ENCODE data around the gene TMEM14A.

The TMEM14A gene

DNA sequence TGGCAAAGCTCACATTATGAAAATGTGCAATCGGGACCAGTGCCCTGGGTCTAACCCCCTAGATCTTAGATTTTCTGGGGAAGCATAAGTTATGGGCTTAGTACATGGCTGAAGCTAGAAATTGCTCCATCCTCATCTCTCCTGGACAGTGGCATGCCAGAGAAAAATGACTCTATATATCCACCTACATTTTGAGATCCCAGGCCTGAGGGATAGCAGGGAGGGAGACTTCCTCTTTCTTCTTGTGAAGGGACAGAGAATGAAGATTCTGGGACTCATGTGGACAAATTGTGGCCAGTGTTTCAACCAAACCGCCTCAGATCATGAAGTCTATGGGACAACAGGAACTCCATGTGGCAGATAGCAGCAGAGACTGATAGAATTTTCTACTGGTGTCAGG is 57.0 kb downstream of the TMEM14A start:
- Histone ChIP-seq H3K27me3 (ENCODE audit: insufficient read depth, poor library complexity, severe bottlenecking) (no peaks in the 10 kb centered on the region), H3K27ac (replicated peaks) (no peak overlapping the region), H3K4me3 (replicated peaks; ENCODE audit: insufficient read depth, low read length) (no peak overlapping the region)
- DNase-seq (ENCODE audit: low read depth in 1 of 2, low spot score in 1 of 2) = no peak
- TF ChIP-seq GABPA (IDR thresholded peaks at IDR 0.05; ENCODE audit: low read depth) = no peak
- TF ChIP-seq POLR2AphosphoS5 (IDR thresholded peaks at IDR 0.05; ENCODE audit: low read depth) = no peak
- peak; percentile 56; the same call in 1 of the 2 replicates for TF ChIP-seq SPI1 (IDR thresholded peaks at IDR 0.05; ENCODE audit: borderline replicate concordance, low read depth)

- Histone ChIP-seq H3K27me3 (ENCODE audit: insufficient read depth, poor library complexity, severe bottlenecking) (no peaks in the 10 kb centered on the region), H3K27ac (replicated peaks) (no peak overlapping the region), H3K4me3 (replicated peaks; ENCODE audit: insufficient read depth, low read length) (no peak overlapping the region)
- no peak for TF ChIP-seq CTCF (IDR thresholded peaks at IDR 0.05; ENCODE audit: insufficient read depth, low read length)
- TF ChIP-seq, protein P1, sequence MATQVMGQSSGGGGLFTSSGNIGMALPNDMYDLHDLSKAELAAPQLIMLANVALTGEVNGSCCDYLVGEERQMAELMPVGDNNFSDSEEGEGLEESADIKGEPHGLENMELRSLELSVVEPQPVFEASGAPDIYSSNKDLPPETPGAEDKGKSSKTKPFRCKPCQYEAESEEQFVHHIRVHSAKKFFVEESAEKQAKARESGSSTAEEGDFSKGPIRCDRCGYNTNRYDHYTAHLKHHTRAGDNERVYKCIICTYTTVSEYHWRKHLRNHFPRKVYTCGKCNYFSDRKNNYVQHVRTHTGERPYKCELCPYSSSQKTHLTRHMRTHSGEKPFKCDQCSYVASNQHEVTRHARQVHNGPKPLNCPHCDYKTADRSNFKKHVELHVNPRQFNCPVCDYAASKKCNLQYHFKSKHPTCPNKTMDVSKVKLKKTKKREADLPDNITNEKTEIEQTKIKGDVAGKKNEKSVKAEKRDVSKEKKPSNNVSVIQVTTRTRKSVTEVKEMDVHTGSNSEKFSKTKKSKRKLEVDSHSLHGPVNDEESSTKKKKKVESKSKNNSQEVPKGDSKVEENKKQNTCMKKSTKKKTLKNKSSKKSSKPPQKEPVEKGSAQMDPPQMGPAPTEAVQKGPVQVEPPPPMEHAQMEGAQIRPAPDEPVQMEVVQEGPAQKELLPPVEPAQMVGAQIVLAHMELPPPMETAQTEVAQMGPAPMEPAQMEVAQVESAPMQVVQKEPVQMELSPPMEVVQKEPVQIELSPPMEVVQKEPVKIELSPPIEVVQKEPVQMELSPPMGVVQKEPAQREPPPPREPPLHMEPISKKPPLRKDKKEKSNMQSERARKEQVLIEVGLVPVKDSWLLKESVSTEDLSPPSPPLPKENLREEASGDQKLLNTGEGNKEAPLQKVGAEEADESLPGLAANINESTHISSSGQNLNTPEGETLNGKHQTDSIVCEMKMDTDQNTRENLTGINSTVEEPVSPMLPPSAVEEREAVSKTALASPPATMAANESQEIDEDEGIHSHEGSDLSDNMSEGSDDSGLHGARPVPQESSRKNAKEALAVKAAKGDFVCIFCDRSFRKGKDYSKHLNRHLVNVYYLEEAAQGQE (IDR thresholded peaks at IDR 0.05; ENCODE audit: insufficient replicate concordance, low read depth) = no peak
- no peak for TF ChIP-seq SPI1 (IDR thresholded peaks at IDR 0.05; ENCODE audit: borderline replicate concordance, low read depth)
- TF ChIP-seq POLR2AphosphoS5 (IDR thresholded peaks at IDR 0.05; ENCODE audit: low read depth) = no peak
- TF ChIP-seq GABPA (IDR thresholded peaks at IDR 0.05; ENCODE audit: low read depth) = no peak
- no peak for DNase-seq (ENCODE audit: low read depth in 1 of 2, low spot score in 1 of 2)
Measured at GRCh38 chr6:52728394-52728793, 57.5 kb downstream of the TMEM14A start.

- H3K4me3 ChIP-seq (replicated peaks; ENCODE audit: insufficient read depth, low read length) = no peak overlapping the region
- no peak for TF ChIP-seq SPI1 (IDR thresholded peaks at IDR 0.05; ENCODE audit: borderline replicate concordance, low read depth)
- no peaks in the 10 kb centered on the region for H3K27me3 ChIP-seq (ENCODE audit: insufficient read depth, poor library complexity, severe bottlenecking)
- no peak overlapping the region for H3K27ac ChIP-seq (replicated peaks)
- no peak for DNase-seq (ENCODE audit: low read depth in 1 of 2, low spot score in 1 of 2)
Measured at GRCh38 chr6:52729576-52729975, 58.7 kb downstream of the TMEM14A start.

GRCh38 chr6:52731719-52732118 is 60.8 kb downstream of the TMEM14A start:
- no peak overlapping the region for H3K27ac ChIP-seq (replicated peaks)
- H3K27me3 ChIP-seq (ENCODE audit: insufficient read depth, poor library complexity, severe bottlenecking) = no peaks in the 10 kb centered on the region
- TF ChIP-seq POLR2AphosphoS5 (IDR thresholded peaks at IDR 0.05; ENCODE audit: low read depth) (no peak), SPI1 (IDR thresholded peaks at IDR 0.05; ENCODE audit: borderline replicate concordance, low read depth) (no peak)
- no peak for DNase-seq (ENCODE audit: low read depth in 1 of 2, low spot score in 1 of 2)
- no peak overlapping the region for H3K4me3 ChIP-seq (replicated peaks; ENCODE audit: insufficient read depth, low read length)

- no peak overlapping the region for H3K27ac ChIP-seq (replicated peaks)
- TF ChIP-seq GABPA (IDR thresholded peaks at IDR 0.05; ENCODE audit: low read depth) (no peak), CTCF (IDR thresholded peaks at IDR 0.05; ENCODE audit: insufficient read depth, low read length) (no peak), SPI1 (IDR thresholded peaks at IDR 0.05; ENCODE audit: borderline replicate concordance, low read depth) (no peak), POLR2AphosphoS5 (IDR thresholded peaks at IDR 0.05; ENCODE audit: low read depth) (no peak)
- TF ChIP-seq, protein P1 (IDR thresholded peaks at IDR 0.05; ENCODE audit: insufficient replicate concordance, low read depth) = no peak
- no peak overlapping the region for H3K4me3 ChIP-seq (replicated peaks; ENCODE audit: insufficient read depth, low read length)
- no peak for DNase-seq (ENCODE audit: low read depth in 1 of 2, low spot score in 1 of 2)
- H3K27me3 ChIP-seq (ENCODE audit: insufficient read depth, poor library complexity, severe bottlenecking) = no peaks in the 10 kb centered on the region
Measured at GRCh38 chr6:52733172-52733571, 62.3 kb downstream of the TMEM14A start.

All from HL-60 (cell line).